WTC11 (cell line): Measurements from ENCODE around the gene HAO1. TPM values are rescaled to one million over a fixed set of nuclear protein-coding genes. Genes with fewer than 3 reads are reported as not detected.

ENCODE experiments used
- ATAC-seq: fragments of 200-7000 bp; cut with Tn5 transposase; 2 replicates; pipeline ENCODE4 v1.10.0; 2021; ENCODE audit warnings: mild to moderate bottlenecking, moderate library complexity
- CTCF ChIA-PET: fragments of 300-600 bp; sonication (Branson Sonifier 250); formaldehyde crosslinking; loops from one replicate; lab custom pipeline; 2021; ENCODE audit warnings: antibody characterized with exemption; lab: Charles Lee
- POLR2A ChIA-PET: fragments of 350-600 bp; sonication (Branson Sonifier 250); formaldehyde crosslinking; loops from one replicate; lab custom pipeline; 2021; ENCODE audit warnings: antibody characterized with exemption; lab: Charles Lee
- DNase-seq: peaks from one replicate; pipeline ENCODE4 v3.0.0; 2021; ENCODE audit warnings: low spot score
- H3K27ac Mint-ChIP-seq: 2 replicates; pipeline ENCODE4 v1.8.0; 2021; ENCODE audit warnings: mixed read lengths
- H3K27me3 Mint-ChIP-seq: 2 replicates; pipeline ENCODE4 v1.8.0; 2021; ENCODE audit warnings: low read depth, mild to moderate bottlenecking, moderate library complexity, mixed read lengths
- H3K36me3 Mint-ChIP-seq: 2 replicates; pipeline ENCODE4 v1.8.0; 2021; ENCODE audit warnings: mixed read lengths
- H3K4me1 Mint-ChIP-seq: 2 replicates; pipeline ENCODE4 v1.8.0; 2022; ENCODE audit warnings: mixed read lengths
- H3K4me3 Mint-ChIP-seq: 2 replicates; pipeline ENCODE4 v1.8.0; 2021; ENCODE audit warnings: mild to moderate bottlenecking, moderate library complexity, mixed read lengths
- H3K9me3 Mint-ChIP-seq: 2 replicates; pipeline ENCODE4 v1.8.0; 2021; ENCODE audit warnings: mixed read lengths
- ATF1 ChIP-seq: sonication (generic); formaldehyde crosslinking; IDR thresholded peaks from 2 replicates; pipeline ENCODE4 v1.8.1; 2023; ENCODE audit warnings: mild to moderate bottlenecking, moderate library complexity, missing genetic modification reagents
- ATF6 ChIP-seq: sonication (generic); formaldehyde crosslinking; IDR thresholded peaks from 2 replicates; pipeline ENCODE4 v1.8.1; 2023; ENCODE audit warnings: mild to moderate bottlenecking, missing genetic modification reagents
- CDX4 ChIP-seq: fragments of 250-450 bp; sonication (Bioruptor Pico); IDR thresholded peaks from 2 replicates; pipeline ENCODE4 v1.9.0; 2021; ENCODE audit warnings: moderate library complexity, mild to moderate bottlenecking, inconsistent platforms, borderline replicate concordance
- E2F5 ChIP-seq: sonication (generic); formaldehyde crosslinking; IDR thresholded peaks from 2 replicates; pipeline ENCODE4 v1.8.1; 2022; ENCODE audit warnings: mild to moderate bottlenecking, moderate library complexity, missing genetic modification reagents
- FOXP1 ChIP-seq: sonication (generic); formaldehyde crosslinking; IDR thresholded peaks from 2 replicates; pipeline ENCODE4 v1.8.0; 2022; ENCODE audit warnings: missing genetic modification reagents, mild to moderate bottlenecking, moderate library complexity, borderline replicate concordance
- HMGA2 ChIP-seq: fragments of 250-450 bp; sonication (Bioruptor Pico); IDR thresholded peaks from 2 replicates; pipeline ENCODE4 v1.4.0; 2021; ENCODE audit warnings: mild to moderate bottlenecking, moderate library complexity
- HMGXB4 ChIP-seq: sonication (generic); formaldehyde crosslinking; IDR thresholded peaks from 2 replicates; pipeline ENCODE4 v1.8.1; 2023; ENCODE audit warnings: mild to moderate bottlenecking, moderate library complexity, missing genetic modification reagents
- MAX ChIP-seq: sonication (generic); formaldehyde crosslinking; IDR thresholded peaks from 2 replicates; pipeline ENCODE4 v1.8.0; 2022; ENCODE audit warnings: mild to moderate bottlenecking, missing genetic modification reagents
- MXD4 ChIP-seq: fragments of 250-450 bp; sonication (Bioruptor Pico); IDR thresholded peaks from 2 replicates; pipeline ENCODE4 v1.8.0; 2021; ENCODE audit warnings: mild to moderate bottlenecking, moderate library complexity, borderline replicate concordance
- MYBL2 ChIP-seq: sonication (generic); formaldehyde crosslinking; IDR thresholded peaks from 2 replicates; pipeline ENCODE4 v1.8.1; 2023; ENCODE audit warnings: mild to moderate bottlenecking, moderate library complexity, missing genetic modification reagents
- NFYB ChIP-seq: sonication (generic); formaldehyde crosslinking; conservative IDR thresholded peaks from 2 replicates; pipeline ENCODE4 v1.8.0; 2022; ENCODE audit warnings: low read depth, missing genetic modification reagents
- NR3C1 ChIP-seq: sonication (generic); formaldehyde crosslinking; conservative IDR thresholded peaks from 2 replicates; pipeline ENCODE4 v1.8.1; 2023; ENCODE audit warnings: low read depth, mild to moderate bottlenecking, missing genetic modification reagents
- PREB ChIP-seq: sonication (generic); formaldehyde crosslinking; IDR thresholded peaks from 2 replicates; pipeline ENCODE4 v1.8.1; 2022; ENCODE audit warnings: mild to moderate bottlenecking, missing genetic modification reagents, moderate library complexity, borderline replicate concordance
- SMAD4 ChIP-seq: sonication (generic); formaldehyde crosslinking; IDR thresholded peaks from 2 replicates; pipeline ENCODE4 v1.8.0; 2022; ENCODE audit warnings: mild to moderate bottlenecking, missing genetic modification reagents
- SOX15 ChIP-seq: fragments of 250-450 bp; sonication (Bioruptor Pico); IDR thresholded peaks from 2 replicates; pipeline ENCODE4 v1.9.0; 2021; ENCODE audit warnings: mild to moderate bottlenecking
- STAT6 ChIP-seq: sonication (generic); formaldehyde crosslinking; conservative IDR thresholded peaks from 2 replicates; pipeline ENCODE4 v1.8.1; 2023; ENCODE audit warnings: mild to moderate bottlenecking, low read depth, missing genetic modification reagents, moderate library complexity
- USF1 ChIP-seq: sonication (generic); formaldehyde crosslinking; IDR thresholded peaks from 2 replicates; pipeline ENCODE4 v1.8.0; 2022; ENCODE audit warnings: mild to moderate bottlenecking, missing genetic modification reagents
- ZMAT4 ChIP-seq: fragments of 250-450 bp; sonication (Bioruptor Pico); IDR thresholded peaks from 2 replicates; pipeline ENCODE4 v1.9.0; 2021; ENCODE audit warnings: mild to moderate bottlenecking
- ZNF317 ChIP-seq: sonication (generic); formaldehyde crosslinking; IDR thresholded peaks from 2 replicates; pipeline ENCODE4 v1.8.1; 2023; ENCODE audit warnings: low read depth, mild to moderate bottlenecking, moderate library complexity, missing genetic modification reagents, borderline replicate concordance
- ZNF396 ChIP-seq: fragments of 250-450 bp; sonication (Bioruptor Pico); IDR thresholded peaks from 2 replicates; pipeline ENCODE4 v1.8.0; 2021; ENCODE audit warnings: mild to moderate bottlenecking, moderate library complexity, borderline replicate concordance
- ZNF416 ChIP-seq: fragments of 250-450 bp; sonication (Bioruptor Pico); IDR thresholded peaks from 2 replicates; pipeline ENCODE4 v1.9.0; 2021; ENCODE audit warnings: mild to moderate bottlenecking, inconsistent platforms
- ZNF423 ChIP-seq: fragments of 250-450 bp; sonication (Bioruptor Pico); IDR thresholded peaks from 2 replicates; pipeline ENCODE4 v2.1.2; 2022; ENCODE audit warnings: mild to moderate bottlenecking, moderate library complexity
- total RNA-seq: library from RNA; stranded (reverse); gene quantifications from 3 replicates; pipeline ENCODE4 v1.2.3, GENCODE V29; 2021

The HAO1 gene
- total RNA-seq, 1 experiment from 2014 or later, result not detected

- TF ChIP-seq ZMAT4 (CRISPR knock-in tag) (no peak), MYBL2 (CRISPR knock-in tag) (no peak), NR3C1 (CRISPR knock-in tag) (no peak), MXD4 (CRISPR knock-in tag) (no peak), ATF1 (CRISPR knock-in tag) (no peak), ZNF396 (no peak), ZNF317 (CRISPR knock-in tag) (no peak), FOXP1 (no peak)
Observed at GRCh38 chr20:7943891-7944290, 3.6 kb upstream of the HAO1 start (continued).

- CTCF ChIA-PET, result interaction anchor here (2.1 kb wide), 1 partner anchor 782 kb away, joined by 6 read pairs; no protein-coding TSS in a partner anchor
- no peak for TF ChIP-seq NFYB (CRISPR knock-in tag)
- no peak for TF ChIP-seq FOXP1
- TF ChIP-seq PREB (CRISPR knock-in tag), result no peak
- TF ChIP-seq HMGXB4, result no peak
- no peak for TF ChIP-seq SMAD4 (CRISPR knock-in tag)
- Mint-ChIP-seq H3K36me3 (peaks cover 12% of the 10 kb centered on the region), H3K27me3 (no peaks in the 10 kb centered on the region), H3K9me3 (peaks cover 19% of the 10 kb centered on the region), H3K4me3 (no peak overlapping the region), H3K4me1 (peaks cover 7% of the 10 kb centered on the region), H3K27ac (no peak overlapping the region)
- DNase-seq (no peak), ATAC-seq (no peak)
- POLR2A ChIA-PET, result no interaction called here
Observed at GRCh38 chr20:7939663-7940062, 595 bp downstream of the HAO1 start.

- Mint-ChIP-seq H3K4me1 (peaks cover 7% of the 10 kb centered on the region), H3K36me3 (peaks cover 12% of the 10 kb centered on the region), H3K9me3 (peaks cover 17% of the 10 kb centered on the region), H3K4me3 (no peak overlapping the region), H3K27ac (no peak overlapping the region), H3K27me3 (no peaks in the 10 kb centered on the region)
- ATAC-seq (no peak), DNase-seq (no peak)
- POLR2A ChIA-PET, result no interaction called here
- CTCF ChIA-PET, result interaction anchor here (2.1 kb wide), 1 partner anchor 784 kb away, joined by 6 read pairs; no protein-coding TSS in a partner anchor
- no peak for TF ChIP-seq ATF6
- no peak for TF ChIP-seq CDX4 (CRISPR knock-in tag)
- TF ChIP-seq ZNF423 (CRISPR knock-in tag), result no peak
- no peak for TF ChIP-seq MAX (CRISPR knock-in tag)
- no peak for TF ChIP-seq E2F5
- no peak for TF ChIP-seq HMGA2 (CRISPR knock-in tag)
- no peak for TF ChIP-seq ZNF317 (CRISPR knock-in tag)
- TF ChIP-seq USF1 (CRISPR knock-in tag), result no peak
- TF ChIP-seq STAT6 (CRISPR knock-in tag), result no peak
- no peak for TF ChIP-seq ZNF416 (CRISPR knock-in tag)
- no peak for TF ChIP-seq SOX15 (CRISPR knock-in tag)
Observed at GRCh38 chr20:7938058-7938457, 2.2 kb downstream of the HAO1 start.
